Activated B cell treated with CpG ODN at 0.5 μM for 24 hours (primary cell): ENCODE data around the gene MPRIP. TPM values are rescaled to one million over a fixed set of nuclear protein-coding genes. Genes with fewer than 3 reads are reported as not detected.

ENCODE experiments used
- ATAC-seq: fragments of 200-7000 bp; cut with Tn5 transposase; one replicate; pipeline ENCODE4 v1.10.0; 2021; ENCODE audit warnings: low read depth, mild to moderate bottlenecking, moderate library complexity
- CTCF ChIA-PET: fragments of 350-600 bp; sonication (Branson Sonifier 250); formaldehyde crosslinking; loops from one replicate; lab custom pipeline; 2021; ENCODE audit warnings: antibody characterized with exemption; lab: Charles Lee
- POLR2A ChIA-PET: fragments of 350-600 bp; sonication (Branson Sonifier 250); formaldehyde crosslinking; loops from one replicate; lab custom pipeline; 2021; ENCODE audit warnings: antibody characterized with exemption; lab: Charles Lee
- DNase-seq: peaks from one replicate; pipeline ENCODE4 v3.0.0; 2022
- H3K27ac Mint-ChIP-seq: one replicate; pipeline ENCODE4 v1.8.0; 2020; ENCODE audit warnings: mixed read lengths
- H3K27me3 Mint-ChIP-seq: one replicate; pipeline ENCODE4 v1.8.0; 2021; ENCODE audit warnings: mixed read lengths
- H3K36me3 Mint-ChIP-seq: one replicate; pipeline ENCODE4 v1.8.0; 2021; ENCODE audit warnings: low read depth, mixed read lengths
- H3K4me1 Mint-ChIP-seq: one replicate; pipeline ENCODE4 v1.8.0; 2021; ENCODE audit warnings: mixed read lengths
- H3K4me3 Mint-ChIP-seq: one replicate; pipeline ENCODE4 v1.8.0; 2020; ENCODE audit warnings: mild to moderate bottlenecking, mixed read lengths
- H3K9me3 Mint-ChIP-seq: one replicate; pipeline ENCODE4 v1.8.0; 2020; ENCODE audit warnings: mixed read lengths
- CTCF ChIP-seq: fragments of 200-600 bp; IDR thresholded peaks from one replicate; pipeline ENCODE4 v1.8.0; 2022; ENCODE audit warnings: antibody characterized with exemption, mild to moderate bottlenecking
- intact Hi-C: fragments of 100-400 bp; cut with micrococcal nuclease; formaldehyde crosslinking; loops from one replicate; pipeline ENCODE4 v1.15.1; 2024
- total RNA-seq: library from RNA; stranded (reverse); gene quantifications from 2 replicates; pipeline ENCODE4 v1.2.3, GENCODE V29; 2022

Gene MPRIP
- total RNA-seq, 1 donor from 2014 or later = 231 TPM

- H3K27ac Mint-ChIP-seq = no peak overlapping the region
- POLR2A ChIA-PET = interaction anchor here (0.5 kb wide), 1 partner anchor 57 kb away, joined by 3 read pairs; no protein-coding TSS in a partner anchor
- H3K4me1 Mint-ChIP-seq = peaks cover 91% of the 10 kb centered on the region
- no peak for ATAC-seq
- DNase-seq = no peak
- no peak overlapping the region for H3K4me3 Mint-ChIP-seq
- H3K9me3 Mint-ChIP-seq = no peaks in the 10 kb centered on the region
- intact Hi-C loops = no loop called here
- TF ChIP-seq CTCF = no peak
- peaks cover under 1% of the 10 kb centered on the region for H3K36me3 Mint-ChIP-seq
- CTCF ChIA-PET = no interaction called here
- no peaks in the 10 kb centered on the region for H3K27me3 Mint-ChIP-seq
Measured at GRCh38 chr17:17121162-17121561, 78.9 kb downstream of the MPRIP start.

- CTCF ChIA-PET = no interaction called here
- no peak overlapping the region for H3K27ac Mint-ChIP-seq
- no peaks in the 10 kb centered on the region for H3K9me3 Mint-ChIP-seq
- H3K4me3 Mint-ChIP-seq = no peak overlapping the region
- DNase-seq = no peak
- peaks cover 80% of the 10 kb centered on the region for H3K4me1 Mint-ChIP-seq
- peaks cover 14% of the 10 kb centered on the region for H3K36me3 Mint-ChIP-seq
- no peak for TF ChIP-seq CTCF
- POLR2A ChIA-PET = interaction anchor here (1.2 kb wide), 1 partner anchor 8 kb away, joined by 4 read pairs; no protein-coding TSS in a partner anchor
- no peak for ATAC-seq
- intact Hi-C loops = no loop called here
- no peaks in the 10 kb centered on the region for H3K27me3 Mint-ChIP-seq
Measured at GRCh38 chr17:17122781-17123483, 80.7 kb downstream of the MPRIP start.

- POLR2A ChIA-PET = interaction anchor here (0.6 kb wide), 1 partner anchor 117 kb away, joined by 3 read pairs; no protein-coding TSS in a partner anchor
Measured at GRCh38 chr17:17124341-17124740, 82.1 kb downstream of the MPRIP start.

DNA sequence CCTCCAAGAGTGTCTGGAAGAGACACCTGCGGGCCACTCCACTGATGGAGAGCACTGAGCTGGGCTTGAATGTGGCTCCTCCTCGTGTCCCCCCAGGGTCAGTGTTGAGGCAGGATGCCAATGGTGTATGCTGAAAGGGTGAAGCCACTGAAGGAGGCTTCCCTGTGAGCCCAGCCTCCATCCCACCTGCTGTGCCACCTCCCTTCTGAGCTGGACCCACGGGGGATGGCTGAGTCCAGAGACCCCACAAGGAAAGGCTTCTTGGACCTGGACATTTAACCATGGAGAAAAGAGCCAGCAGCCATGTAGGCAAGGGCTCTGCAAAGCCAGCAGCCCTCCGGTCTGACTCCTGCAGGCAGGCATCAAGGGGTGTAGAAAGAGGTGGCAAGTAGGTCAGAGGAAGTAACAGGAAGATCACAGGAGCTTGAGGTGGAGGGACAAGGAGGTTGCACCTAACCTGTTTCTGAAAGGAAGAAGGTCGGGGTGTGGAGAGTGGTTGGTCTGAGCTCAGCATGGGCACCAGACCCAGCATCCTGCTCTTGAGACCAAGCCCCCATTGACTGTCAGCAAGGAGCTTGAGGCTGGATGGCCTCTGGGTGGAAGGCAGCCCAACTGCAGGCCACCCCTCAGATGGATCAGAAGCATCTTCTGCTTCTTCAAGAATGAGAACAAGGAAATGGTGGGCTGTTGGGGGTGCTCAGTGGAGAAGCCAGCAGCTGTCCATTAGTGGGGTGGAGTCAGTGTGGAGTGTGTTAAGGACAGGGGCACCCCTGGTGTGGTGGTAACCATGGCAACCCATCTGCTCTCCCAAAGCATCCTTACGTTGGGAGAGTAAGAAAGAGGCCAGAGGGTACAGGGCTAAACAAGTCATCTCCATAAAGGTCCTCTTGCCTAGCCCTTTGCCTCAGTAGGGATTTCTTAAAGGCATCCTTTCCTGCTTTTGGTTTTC, 83.2 kb downstream of the MPRIP start:
- intact Hi-C loops = no loop called here
- DNase-seq = no peak
- Mint-ChIP-seq H3K36me3 (peaks cover 36% of the 10 kb centered on the region), H3K4me3 (no peak overlapping the region), H3K4me1 (peaks cover 56% of the 10 kb centered on the region), H3K27ac (no peak overlapping the region), H3K9me3 (no peaks in the 10 kb centered on the region), H3K27me3 (no peaks in the 10 kb centered on the region)
- no peak for ATAC-seq
- ChIA-PET POLR2A (no interaction called here), CTCF (no interaction called here)
- TF ChIP-seq CTCF = no peak

More at GRCh38 chr17:17124341-17124740, 82.1 kb downstream of the MPRIP start:
- H3K4me1 Mint-ChIP-seq = peaks cover 66% of the 10 kb centered on the region
- ATAC-seq (no peak), DNase-seq (no peak)
- intact Hi-C loops = no loop called here
- no peaks in the 10 kb centered on the region for H3K27me3 Mint-ChIP-seq
- no peaks in the 10 kb centered on the region for H3K9me3 Mint-ChIP-seq
- peaks cover 28% of the 10 kb centered on the region for H3K36me3 Mint-ChIP-seq
- H3K27ac Mint-ChIP-seq = no peak overlapping the region
- CTCF ChIA-PET = no interaction called here
- no peak overlapping the region for H3K4me3 Mint-ChIP-seq
- TF ChIP-seq CTCF = no peak
